GM18499 (cell line): Measurements from ENCODE around the gene KLF16.
"Not testable (repeated sequence)": the region's sequence is repeated elsewhere in the genome, so short reads cannot be mapped to it uniquely, and the experiment has no call there.

ENCODE experiments used
- ATAC-seq: cut with Tn5 transposase; IDR thresholded peaks from one replicate; pipeline ENCODE4 v1.9.1; 2021; ENCODE audit warnings: moderate number of reproducible peaks; ENCODE audit not compliant: insufficient read depth, unreplicated experiment

KLF16 gene

DNA sequence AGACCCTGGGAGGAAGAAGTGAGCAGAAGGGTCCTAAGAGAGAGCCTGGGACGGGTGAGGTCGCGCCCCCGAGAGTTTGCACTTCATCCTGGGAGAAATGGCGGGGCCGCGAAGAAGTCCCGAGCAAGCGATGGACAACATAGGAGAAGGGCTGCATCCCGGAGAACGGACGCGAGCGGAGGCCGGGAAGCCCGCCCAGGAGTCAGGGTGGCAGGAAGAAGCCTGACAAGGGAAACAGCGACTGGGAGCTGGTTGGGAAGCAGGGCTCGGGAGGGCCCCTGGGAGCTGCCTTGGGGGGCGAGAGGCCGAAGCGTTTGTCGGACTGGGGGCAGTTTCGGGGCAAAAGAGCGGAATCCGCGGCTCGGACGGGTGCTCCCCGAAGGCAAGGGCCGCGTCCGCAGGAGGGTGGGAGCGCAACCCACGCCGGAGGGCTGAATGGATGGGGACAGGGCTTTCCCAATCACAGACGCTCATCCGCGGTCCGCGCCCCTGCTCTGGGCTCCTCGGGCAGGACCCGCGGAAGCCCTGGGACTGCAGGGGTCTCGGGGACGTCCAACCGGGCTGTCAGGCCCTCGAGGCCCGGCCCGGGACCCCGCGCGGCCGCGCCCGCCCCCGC, 21.4 kb upstream of the KLF16 start:
- no peak for ATAC-seq

DNA sequence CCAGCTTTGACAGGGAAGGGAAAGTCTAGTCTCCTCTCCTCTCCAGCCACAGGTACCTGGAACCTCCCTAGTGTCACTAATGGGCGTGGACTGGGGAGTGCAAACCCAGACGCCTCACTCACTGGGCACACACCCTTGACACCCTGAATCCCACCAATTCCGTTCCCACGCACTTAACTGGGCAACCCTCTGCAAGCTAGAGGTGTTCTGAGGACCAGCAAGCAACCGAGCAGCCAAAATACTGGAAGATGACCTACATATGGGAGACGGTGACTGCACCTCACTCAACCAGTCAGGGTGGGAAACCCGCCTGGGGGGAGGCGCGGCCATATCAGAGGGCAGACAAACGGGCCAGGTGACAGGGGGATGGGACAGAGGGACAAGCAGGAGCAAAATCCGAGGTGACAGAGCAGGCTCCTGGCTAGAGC, 20.9 kb upstream of the KLF16 start:
- no peak for ATAC-seq

DNA sequence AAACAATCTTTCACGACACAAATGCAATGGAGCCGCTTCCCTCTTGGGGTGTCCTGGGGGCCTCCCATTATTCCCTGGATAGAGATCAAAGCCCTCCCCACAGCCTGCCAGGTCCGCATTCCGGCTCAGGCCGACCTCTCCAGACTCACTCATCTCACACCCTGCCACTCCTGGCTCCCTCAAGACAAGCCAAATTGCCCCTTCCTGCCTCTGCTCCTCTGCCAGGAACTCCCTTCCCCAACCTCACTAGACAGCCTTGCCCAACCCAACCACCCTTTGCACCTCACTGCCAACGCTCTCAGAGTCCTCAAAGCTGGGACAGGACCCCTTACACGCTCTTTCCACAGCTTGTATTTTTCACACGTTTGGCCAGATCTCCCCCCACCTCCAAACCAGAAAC, 20.4 kb upstream of the KLF16 start:
- ATAC-seq = no peak

DNA sequence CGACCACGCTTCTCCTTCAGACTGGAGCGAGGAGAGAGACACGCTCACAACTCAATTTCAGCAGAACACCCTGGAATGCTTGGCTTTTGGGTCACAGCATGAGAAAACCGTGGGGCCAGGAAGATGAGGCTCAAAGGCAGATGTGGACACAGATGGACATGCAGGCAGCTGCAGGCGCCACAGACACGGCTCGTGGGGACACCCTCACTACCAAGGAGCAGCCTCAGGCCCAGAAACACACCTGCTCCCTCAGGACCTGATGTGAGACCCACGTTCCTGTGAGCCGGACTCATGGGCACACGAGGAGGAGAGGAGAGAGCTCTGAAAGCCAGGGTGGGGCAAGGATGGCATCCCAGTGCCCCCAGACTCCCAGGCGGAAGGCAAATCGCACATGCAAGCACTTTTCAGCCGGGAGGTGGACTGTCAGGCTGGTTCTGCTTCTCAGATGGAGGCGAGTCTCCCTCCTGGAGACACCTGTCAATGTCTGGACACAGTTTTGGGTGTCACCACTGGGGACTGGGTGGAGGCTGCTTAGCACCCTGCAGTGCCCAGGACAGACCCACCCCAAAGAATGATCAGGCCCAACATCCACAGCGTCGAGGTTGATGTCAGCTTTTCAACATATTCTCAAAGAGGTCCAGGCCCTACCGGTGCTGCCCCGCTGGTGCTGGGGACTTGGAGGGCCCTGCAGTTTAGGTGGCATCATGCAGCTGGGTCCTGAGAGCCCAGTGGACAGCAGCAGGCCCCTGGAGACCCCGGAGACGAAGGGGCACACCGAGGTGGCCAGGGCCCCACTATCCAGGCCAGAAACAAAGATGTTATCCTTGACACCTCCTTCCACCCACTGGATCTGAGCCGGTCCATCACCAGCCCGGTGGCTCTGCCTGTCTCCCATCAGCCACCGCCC, 19.7 kb upstream of the KLF16 start:
- no peak for ATAC-seq

DNA sequence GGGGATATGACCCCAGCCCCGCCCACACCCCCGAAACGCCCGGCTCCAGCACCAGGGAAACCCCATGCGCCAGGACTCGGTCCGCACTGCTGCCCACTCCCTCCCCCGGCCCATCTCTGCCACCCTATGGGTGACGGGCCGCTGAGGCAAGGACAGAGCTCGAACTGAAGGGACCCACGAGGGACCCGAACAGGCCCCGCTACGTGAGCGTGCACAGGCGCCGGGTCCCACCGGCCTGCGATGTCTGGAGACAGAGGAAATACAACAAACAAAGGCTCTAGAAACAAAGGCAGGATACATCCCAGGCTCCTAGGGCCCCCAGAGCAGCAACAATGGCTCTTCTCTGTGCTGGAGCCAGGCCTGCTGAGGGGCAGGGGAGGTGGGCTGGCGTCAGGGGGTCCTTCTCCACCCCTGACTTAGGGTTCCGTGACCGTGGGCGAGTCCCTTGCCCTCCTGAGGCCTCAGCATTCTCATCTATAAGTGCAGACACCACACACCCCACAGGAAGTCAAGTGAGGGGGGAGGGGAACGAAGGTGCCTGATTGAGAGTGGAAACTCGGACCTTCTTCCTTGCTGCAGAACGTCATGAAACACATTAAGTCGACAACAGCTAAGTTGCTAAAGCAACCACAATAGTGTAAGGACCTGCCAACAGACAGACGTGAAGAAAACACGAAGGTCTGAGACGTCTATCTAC, 18.9 kb upstream of the KLF16 start:
- no peak for ATAC-seq

DNA sequence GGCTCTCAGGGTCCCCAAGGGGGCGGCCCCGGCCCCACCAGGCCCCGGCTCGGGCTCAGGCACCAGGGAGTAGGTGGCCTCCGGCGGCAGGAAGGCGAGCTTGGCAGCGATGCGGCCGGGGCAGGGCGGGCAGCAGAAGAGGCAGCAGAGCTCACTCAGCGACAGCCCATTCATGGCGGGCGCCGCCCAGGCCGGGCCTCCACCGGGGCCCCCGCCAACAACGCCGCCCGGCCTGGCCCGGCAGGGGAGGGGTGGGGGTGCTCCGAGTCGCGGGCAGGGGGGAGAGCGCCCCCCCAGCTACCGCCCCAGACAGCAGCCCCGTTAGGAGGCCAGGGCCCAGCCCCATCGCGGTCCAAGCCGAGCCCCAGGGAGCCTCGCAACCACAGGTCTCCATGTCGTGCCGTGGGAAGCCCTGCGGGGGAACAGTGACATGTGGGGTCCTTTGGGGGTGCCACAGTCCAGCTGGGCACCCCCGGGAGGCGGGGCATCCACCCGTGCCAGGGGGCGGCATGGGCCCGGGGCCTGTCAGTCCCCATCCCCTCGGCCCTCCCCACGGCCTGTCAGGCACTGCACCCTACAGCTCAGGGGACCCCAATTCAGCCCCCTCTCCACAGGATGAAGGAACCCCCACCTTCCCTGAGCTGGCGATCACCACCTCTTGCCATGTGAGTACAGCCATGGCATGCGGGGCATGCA, 18.2 kb upstream of the KLF16 start:
- not testable (repeated sequence) for ATAC-seq

DNA sequence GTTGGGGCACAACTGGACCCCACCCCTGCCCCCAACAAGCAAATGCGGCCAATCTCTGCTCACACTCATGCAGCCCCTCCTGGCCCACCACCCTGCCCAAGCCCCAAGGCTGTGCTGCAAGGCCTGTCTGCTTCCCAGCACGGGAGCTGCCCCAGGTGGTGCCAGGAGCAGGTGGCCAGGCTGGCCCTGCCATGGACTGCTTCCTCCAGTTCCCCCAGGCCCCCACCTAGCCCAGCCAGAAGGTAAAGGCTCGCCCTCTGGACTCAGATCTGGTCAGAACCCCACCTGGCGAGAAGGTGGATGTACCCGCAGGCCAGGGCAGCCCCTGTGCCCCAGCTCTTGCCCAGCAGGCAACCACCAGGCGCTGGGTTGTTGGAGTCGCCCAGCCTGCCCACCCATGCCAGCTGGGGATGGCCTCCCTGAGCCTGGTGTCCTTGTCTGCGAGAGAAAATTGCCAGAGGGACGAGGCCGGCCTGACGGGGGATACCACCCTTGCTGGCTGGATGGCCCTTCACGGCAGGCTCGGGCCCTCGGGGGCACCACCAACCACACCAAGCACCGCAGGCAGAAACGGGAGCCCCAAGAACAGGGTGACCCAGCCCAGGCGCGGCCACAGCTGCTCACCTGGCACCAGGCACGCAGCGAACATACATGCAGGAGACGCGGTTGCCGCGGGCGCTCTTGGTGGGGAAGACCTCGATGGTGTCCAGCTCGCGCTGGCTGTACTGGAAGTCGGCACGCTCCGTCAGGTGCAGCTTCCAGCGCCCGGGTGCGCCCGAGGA, 17.4 kb upstream of the KLF16 start:
- ATAC-seq = no peak

DNA sequence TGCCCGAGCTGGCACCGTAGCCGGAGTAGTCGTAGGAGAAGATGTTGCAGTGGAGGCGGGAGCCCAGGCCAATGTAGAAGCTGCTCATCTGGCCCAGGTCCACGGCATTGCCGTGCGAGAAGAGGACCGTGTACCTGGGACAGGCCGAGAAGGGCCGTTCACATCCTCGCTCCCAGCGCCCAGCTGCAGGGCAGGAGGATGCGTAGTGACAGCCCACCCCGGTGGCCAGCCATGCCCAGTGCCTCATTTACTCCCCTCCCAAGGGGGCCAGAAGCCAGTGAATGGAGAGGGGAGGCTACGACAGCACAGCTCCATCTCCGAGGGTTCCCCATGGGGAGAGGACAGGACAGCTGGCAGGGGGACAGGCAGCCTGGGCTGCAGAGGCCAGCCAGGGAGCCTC, 16.6 kb upstream of the KLF16 start:
- not testable (repeated sequence) for ATAC-seq

DNA sequence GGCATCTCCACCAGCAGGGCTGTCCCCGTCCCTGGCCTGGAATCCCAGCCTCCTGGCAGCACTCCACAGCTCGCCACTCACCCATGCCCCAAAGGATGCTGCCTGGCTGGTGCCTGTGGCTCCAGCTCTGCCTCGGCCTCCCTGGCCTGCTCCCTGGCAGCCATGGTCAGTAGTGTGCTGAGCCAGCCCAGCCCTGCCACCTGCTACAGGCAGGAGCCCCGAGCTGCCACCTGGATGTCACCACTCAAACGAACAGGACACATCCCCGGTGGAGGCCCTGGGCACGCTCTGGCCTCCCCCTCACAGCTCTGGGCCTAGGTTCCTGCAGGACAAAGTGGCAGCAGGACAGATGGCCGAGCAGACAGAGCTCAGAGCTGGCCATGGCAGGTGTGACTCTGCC, 15.2 kb upstream of the KLF16 start:
- not testable (repeated sequence) for ATAC-seq

DNA sequence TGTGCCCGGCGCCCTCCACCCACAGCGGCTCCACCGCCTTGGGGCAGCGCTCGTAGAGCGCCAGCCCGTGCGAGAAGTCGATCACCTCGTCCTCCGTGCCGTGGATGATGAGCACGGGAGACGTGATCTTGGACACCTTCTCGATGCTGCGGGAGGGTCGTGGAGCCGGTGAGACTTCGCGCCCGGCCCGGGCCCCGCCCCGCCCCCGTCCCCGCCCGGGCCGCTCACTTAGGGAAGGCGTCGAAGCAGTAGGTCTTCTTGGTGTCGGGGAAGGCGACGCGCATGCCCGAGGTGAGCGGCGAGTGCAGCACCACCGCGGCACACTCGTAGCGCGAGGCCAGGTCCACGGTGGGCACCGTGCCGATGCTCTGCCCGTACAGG, 13.9 kb upstream of the KLF16 start:
- not testable (repeated sequence) for ATAC-seq

DNA sequence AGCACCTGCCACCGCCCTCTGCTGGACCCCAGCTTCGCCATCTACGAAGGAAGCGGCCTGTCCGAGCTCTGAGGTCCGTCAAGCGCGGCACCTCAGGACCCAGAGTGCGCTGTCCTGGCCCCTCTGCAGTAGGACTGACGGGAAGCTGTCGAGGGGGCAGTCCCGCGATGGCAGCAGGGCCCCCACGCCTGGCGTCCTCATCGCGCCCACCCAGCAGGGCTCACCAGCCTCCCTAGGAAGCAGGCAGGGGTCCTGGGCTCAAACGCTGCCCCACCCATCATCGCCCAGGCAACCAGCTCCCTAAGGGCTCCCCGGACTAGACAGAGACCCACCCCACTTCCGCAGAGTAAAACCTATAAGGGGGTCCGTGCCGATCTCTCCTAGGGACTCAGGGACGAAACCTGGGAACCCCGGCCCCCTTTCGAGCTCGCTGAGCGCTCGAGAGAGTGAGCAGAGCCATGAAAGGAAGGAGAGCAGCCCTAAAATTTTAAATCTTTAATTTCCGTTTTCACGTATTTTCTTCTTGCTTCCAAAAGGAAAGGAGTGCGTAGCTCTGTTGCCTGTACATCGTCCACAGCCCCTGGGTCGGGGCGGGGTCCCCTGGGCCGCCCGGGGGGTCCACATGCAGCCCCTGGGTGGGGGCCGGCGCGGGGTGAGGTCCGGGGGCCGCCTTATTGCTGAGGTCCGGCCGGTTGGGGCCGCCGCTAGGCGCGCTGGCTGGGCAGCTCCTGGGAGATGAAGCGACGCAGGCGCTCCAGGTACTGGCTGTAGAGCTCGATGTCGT, 13.3 kb upstream of the KLF16 start:
- not testable (repeated sequence) for ATAC-seq

DNA sequence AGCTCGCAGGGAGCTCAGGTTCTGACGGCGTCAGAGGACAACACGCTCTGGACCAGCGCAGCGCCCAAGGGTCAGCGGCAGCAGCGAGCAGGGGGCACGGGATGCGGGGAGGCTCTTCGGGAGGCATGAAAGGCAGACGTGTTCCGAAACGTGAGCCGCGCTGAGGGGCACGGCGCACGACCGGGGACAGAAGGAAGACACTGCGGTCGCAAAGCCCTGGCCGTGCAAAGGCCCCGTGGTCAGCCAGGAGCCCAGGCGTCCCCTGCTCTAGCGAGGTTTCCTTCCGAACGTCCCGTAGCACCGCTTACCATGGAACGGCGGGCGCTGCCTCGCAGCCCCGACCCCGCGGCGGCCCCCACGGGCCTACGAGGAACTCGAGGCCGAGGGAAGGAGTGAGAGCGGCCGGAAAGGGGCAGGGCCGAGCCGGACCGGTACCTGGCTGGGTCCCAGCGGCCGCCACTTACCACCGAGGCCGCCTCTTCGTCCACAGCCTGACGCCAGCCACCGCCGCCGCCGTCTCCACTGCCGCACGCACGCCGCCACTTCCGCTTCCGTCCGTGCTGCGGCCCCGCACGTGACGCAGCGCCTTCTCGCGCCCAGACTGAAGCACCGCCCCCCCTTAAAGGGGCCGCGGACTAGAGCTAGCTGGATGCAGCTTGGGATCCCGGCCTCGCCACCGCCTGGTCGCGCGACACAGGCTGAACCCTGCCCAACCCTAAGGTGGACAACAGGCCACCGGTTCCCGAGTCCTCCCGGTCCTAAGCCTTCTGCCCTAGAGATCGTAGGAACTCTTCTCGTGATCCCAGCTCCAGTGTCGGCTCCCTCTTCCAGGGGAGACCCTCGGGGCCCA, 12.5 kb upstream of the KLF16 start:
- ATAC-seq = no peak

DNA sequence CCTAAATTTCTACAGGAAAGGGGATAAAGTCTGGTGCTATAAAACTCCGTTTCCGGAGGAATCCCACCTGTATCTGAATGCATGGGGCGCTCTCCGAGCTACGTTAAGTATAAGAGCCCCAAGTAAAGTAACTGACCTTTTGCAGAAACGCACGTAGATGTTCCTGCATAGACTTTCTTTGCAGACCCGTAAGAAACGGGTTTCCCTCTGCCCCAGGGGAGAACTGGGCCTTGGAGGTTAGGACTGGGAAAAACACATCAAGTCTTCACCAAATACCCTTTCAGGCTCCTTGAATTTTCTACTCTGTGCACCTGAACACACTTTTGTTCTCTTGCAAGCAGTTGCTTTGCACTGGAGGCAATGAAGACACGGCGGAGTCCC, 11.9 kb upstream of the KLF16 start:
- not testable (repeated sequence) for ATAC-seq

DNA sequence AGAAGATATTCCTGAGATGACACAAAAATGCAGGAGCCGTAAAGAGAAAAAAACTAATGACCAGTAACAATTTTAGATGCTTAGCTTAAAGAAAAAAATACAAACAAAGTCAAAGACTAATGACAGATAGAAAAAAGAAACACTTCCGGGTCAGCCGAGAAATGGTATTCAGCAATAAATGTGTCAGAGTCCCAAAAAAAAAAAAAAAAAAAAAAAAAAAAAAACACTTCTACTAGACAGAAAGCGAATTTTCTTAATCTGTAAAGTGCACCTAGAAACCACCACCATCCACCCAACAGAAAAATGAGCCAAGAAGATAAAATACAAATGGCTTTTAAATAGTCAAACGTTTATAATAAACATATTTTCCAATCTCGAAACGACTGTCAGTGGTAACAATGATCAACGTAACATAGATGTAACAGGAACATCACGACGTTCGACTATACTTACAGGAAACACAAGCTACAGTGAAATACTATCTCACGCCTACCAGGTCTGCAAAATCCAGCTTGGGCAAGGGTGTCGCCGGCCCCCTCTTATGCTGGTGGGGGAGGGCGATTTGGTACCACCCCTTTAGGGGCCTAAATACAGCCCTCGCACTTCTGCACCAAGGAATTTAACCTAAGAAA, 11.3 kb upstream of the KLF16 start:
- ATAC-seq = no peak

DNA sequence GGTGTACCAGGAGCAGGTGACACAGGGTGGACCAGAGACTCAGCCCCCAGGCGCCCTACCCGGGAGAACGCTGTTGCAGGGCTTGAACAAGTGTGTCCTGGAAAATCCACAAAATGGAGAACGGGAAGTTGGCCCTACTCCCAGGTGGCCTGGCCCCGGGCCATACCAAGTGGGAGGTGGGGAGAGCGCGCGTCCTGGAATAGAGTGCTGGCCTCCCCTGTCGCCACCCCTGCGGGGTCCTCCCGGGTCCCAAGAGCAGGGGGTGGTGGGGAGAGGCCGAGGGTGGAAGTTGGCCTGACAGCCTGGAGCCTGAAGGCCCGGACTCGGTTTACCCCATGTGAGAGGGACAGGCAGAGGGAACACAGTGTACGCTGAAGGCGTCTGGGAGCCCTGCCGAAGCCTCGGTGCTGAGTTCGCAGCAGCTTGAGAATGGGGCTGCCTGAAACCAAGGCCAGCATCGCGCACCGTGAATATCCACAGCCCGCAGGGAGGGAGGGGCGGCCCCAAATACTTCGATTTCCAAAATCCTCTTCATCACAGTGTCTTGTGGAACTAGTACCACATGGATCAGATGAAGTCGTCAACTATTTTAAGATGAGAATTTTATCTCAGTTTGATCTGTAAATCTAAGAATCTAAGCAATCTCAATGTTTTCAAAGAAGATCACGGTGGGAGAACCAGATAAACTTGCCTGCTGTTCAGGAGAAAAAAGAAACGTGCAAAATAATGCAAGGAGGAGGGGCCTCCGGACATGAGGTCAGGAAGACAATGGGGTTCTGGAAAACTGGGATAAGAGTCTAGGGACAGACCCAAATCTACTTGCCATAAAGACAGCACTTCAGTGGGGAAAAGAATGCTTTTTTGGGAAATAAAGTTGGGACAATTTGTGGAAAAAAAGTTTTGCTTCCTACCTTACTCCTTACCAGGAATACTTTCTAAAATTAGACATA, 10.4 kb upstream of the KLF16 start:
- ATAC-seq = no peak

DNA sequence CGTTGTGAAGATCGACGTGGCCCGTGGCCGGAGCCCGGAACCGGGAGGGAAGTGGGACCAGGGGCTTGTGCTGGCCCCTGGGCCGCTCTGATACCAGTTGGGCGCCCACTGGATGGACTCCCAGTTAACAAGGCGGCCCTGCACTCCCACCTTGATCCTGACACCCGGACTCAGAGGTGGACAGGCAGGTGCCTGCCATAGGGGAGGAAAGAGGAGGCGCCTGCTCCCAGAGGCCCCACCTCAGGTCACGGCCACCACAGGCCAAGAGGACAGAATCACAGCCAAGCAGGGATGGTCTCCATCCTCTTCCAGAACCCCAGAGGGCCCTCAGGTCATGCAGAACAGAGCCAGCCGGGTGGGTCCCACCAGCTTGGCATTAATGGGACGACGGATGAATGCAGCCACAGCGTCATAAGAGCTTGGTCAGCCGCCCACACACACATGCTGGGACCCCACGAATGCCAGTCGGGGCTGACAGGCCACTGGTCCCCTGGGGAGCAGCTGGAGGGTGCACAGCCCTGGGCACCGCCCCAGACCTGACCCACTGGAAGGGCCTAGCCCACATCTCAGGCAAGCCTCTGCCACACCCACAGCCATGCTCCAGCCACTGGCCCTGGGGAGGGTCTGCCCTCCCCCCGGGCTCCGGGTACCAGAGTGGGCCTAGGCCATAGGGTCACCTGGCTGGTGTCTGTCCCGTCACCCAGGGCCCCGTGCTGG, 9.6 kb upstream of the KLF16 start:
- ATAC-seq = no peak
